SW 1271 (cell line): ENCODE measurements around the gene FOXE3.

Experiments
- DNase-seq, 2 experiments: peaks; one replicate each; lab custom pipeline; 2025; lab: John Stamatoyannopoulos, UW

FOXE3 gene

GRCh38 chr1:47415728-47416318 is at the start of gene FOXE3:
TSS of gene FOXE3 (plus strand) at chr1:47416285. CDS start at chr1:47416316, 31 bp downstream.
- DNase-seq = no peak

- no peak for DNase-seq
Observed at GRCh38 chr1:47367651-47368050, 48.4 kb upstream of the FOXE3 start.

GRCh38 chr1:47371016-47371517 is 45.0 kb upstream of the FOXE3 start:
- DNase-seq = no peak

DNA sequence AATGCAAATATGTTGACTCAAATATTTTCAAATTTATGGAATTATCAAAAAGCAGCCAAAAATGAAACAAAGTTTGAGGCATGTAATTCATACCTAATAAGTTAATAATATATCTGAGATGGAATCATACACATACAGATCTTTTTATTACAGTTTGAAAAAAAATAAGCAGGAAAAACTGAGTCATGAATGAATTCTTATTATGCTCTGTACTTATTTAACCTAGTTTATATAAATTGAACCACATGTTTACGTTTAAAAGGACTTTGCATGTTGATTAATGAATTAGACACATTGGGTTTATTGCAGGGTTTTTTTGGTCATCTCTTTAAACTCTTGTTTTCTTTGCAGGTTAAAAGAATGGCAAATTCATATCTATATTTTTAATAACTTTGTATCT is 41.6 kb upstream of the FOXE3 start:
- DNase-seq = no peak

GRCh38 chr1:47378147-47378546 is 37.9 kb upstream of the FOXE3 start:
- no peak for DNase-seq

DNA sequence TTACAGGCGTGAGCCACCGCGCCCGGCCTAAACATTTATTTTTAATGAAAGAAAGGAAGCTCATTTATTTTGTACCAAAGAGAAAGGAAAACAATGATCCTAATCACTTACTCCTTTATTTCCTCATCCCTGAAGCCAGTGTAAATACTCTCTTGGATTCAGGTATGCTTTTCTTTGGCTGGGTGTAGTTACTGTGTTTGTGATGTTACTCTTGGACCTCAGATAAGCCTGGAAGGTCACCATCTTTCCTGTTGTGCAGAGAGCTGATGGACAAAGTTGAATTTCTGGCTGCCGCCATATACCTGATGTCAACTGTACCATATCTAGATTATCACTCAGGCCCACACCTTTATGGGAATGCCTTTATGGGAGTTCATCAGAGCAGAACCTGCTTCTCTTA is 35.4 kb upstream of the FOXE3 start:
- DNase-seq = no peak

- DNase-seq = no peak
Observed at GRCh38 chr1:47382399-47382983, 33.6 kb upstream of the FOXE3 start.

DNA sequence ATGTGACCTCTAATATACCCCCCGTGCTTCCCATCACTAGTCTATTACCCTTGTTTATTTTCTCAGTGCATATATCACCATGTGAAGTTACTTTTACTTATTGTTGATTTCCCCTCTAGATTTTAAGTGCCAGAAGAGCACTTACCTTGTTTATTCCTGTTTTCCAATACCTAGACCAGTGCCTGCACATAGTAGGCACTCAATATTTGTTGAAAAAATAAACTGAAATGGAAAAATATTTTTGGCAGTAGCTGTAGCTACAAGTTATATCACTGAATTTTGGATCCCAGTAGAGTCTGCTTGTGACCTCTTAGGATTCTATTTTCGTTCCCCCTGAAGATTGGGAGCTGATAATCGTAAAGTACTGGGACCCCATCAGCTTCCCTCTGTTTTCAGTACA is 32.0 kb upstream of the FOXE3 start:
- DNase-seq = no peak

- DNase-seq = no peak
Observed at GRCh38 chr1:47385020-47385419, 31.1 kb upstream of the FOXE3 start.

DNA sequence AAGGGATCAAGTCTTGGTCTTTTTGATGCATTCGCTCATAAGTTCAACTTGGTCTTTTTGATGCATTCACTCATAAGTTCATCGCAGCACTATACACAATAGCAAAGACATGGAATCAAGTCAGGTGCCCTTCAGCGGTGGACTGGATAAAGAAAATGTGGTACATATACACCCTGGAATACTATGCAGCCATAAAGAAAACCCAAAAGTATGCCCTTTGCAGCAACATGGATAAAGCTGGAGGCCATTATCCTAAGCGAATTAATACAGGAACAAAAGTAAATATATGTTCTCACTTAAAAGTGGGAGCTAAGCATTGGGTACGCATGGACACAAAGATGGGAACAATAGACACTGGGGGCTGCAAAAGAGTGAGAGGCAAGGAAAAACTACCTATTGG is 29.8 kb upstream of the FOXE3 start:
- no peak for DNase-seq

- DNase-seq = no peak
Observed at GRCh38 chr1:47388030-47388890, 27.8 kb upstream of the FOXE3 start.

DNA sequence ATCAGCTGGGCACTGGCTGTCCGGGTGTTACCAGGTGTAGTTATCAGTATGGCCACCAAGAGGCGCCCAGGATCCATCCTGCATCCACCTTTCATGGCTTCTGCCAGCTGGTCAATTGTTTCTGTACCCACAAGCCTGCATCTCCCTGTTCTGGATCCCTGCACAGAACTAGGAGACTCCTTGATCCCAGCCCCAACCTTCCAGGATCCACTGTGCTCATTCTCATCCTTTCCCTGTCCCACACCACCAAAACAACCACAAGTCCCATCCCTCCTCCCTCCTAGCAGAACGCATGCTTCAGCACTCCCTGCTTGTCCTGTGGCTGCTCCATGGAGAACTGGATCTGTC is 27.2 kb upstream of the FOXE3 start:
- DNase-seq = peak in 1 of 2 experiments; percentile 49

DNA sequence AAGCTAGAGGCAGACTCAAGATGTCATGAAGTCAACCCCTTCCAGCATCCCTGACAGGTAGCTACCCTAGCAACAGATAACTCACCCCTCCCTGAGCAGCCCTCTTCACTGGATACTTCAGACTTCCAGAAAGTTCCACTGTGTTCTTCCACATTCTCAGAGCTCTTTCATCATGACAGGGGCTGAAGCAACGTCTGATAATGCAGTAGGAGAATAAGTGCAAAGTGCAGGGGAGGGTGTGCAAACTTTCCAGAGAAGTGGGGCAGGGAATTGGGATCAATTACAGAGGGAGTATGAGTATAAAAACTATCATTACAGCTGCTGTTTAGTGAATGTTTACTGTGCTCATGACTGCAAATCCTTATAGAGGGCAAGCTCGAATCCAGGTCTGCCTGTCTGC is 26.4 kb upstream of the FOXE3 start:
- no peak for DNase-seq

GRCh38 chr1:47390843-47391242 is 25.2 kb upstream of the FOXE3 start:
- DNase-seq = no peak

- DNase-seq = no peak
Observed at GRCh38 chr1:47393141-47393540, 22.9 kb upstream of the FOXE3 start.

GRCh38 chr1:47395433-47395832 is 20.7 kb upstream of the FOXE3 start:
- no peak for DNase-seq

DNA sequence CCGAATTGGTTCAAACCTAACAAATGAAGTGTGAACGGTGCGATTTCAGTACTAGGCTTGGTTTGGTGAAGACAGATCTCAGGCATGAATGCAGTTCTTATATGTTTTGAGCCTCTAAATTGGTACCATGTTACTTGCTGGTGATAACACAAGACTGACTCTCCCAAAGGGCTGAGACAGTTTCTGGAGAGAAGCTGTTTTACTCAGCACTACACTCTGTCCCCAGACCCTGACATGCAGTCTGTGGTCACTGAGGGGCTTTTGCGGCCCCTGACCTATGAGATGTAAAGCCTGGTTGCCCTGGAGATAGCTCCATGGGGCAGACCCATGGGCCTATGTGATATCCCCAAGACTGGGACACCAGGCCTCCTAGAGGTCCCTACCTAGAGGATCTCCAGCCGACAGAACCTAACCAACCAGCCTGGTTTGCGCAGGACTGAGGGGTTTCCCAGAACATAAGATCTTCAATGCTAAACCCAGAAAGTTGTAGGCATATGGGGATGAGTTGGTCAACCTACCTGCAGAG is 19.4 kb upstream of the FOXE3 start:
- DNase-seq = no peak

- DNase-seq = no peak
Observed at GRCh38 chr1:47399138-47399845, 16.8 kb upstream of the FOXE3 start.

DNA sequence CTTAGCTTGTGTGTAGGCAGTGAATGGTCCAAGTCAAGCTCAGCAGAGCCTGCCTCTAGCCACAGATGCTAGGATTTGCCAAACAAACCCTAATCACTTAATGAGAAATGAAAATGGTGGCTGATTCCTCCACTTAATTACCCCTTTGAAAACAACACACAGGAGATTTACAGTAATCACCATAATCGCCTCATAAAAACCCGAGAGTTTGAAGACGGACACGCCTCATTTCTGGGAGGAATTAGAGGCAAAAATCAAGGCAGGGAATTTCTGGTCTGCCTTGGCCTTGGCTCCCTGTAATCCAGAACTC is 16.3 kb upstream of the FOXE3 start:
- no peak for DNase-seq

GRCh38 chr1:47401761-47402160 is 14.3 kb upstream of the FOXE3 start:
- DNase-seq = no peak

GRCh38 chr1:47402591-47402990 is 13.5 kb upstream of the FOXE3 start:
- no peak for DNase-seq

- no peak for DNase-seq
Observed at GRCh38 chr1:47403321-47403910, 12.7 kb upstream of the FOXE3 start.
